Measurements from ENCODE around the gene NEUROD1.

NEUROD1 gene

GRCh38 chr2:181679544-181679979 lies 755 bp downstream of the NEUROD1 start:
- DNase-seq, result no peak

- no peak for DNase-seq
Measured at GRCh38 chr2:181678861-181679543, 1.3 kb downstream of the NEUROD1 start.

- no peak for DNase-seq
Measured at GRCh38 chr2:181677912-181678586, 2.3 kb downstream of the NEUROD1 start.

- no peak for DNase-seq
Measured at GRCh38 chr2:181675254-181675653, 5.1 kb downstream of the NEUROD1 start.

GRCh38 chr2:181674461-181674860 lies 5.9 kb downstream of the NEUROD1 start:
- DNase-seq, result peak; percentile 48 to 74

- no peak for DNase-seq
Measured at GRCh38 chr2:181673173-181673572, 7.1 kb downstream of the NEUROD1 start.

GRCh38 chr2:181672255-181673008 lies 7.9 kb downstream of the NEUROD1 start:
- DNase-seq, result no peak

- no peak for DNase-seq
Measured at GRCh38 chr2:181670632-181671031, 9.7 kb downstream of the NEUROD1 start.

- no peak for DNase-seq
Measured at GRCh38 chr2:181667234-181667633, 13.1 kb downstream of the NEUROD1 start.

GRCh38 chr2:181662287-181662686 lies 18.0 kb downstream of the NEUROD1 start:
- DNase-seq, result no peak

- DNase-seq, result no peak
Measured at GRCh38 chr2:181660181-181660580, 20.1 kb downstream of the NEUROD1 start.

- peak in 1 of 2 experiments; percentile 4 for DNase-seq
Measured at GRCh38 chr2:181658444-181658843, 21.9 kb downstream of the NEUROD1 start.

GRCh38 chr2:181657379-181657778 lies 22.9 kb downstream of the NEUROD1 start:
- peak; percentile 86 to 87 for DNase-seq

GRCh38 chr2:181656450-181657291 lies 23.6 kb downstream of the NEUROD1 start, which contains the start of gene CERKL:
Gene CERKL, minus strand, starts transcription at chr2:181657105. Its CDS starts 99 bp downstream, at chr2:181657006.
- peak in 1 of 2 experiments; percentile 65 for DNase-seq

GRCh38 chr2:181655519-181655918 lies 24.8 kb downstream of the NEUROD1 start:
- DNase-seq, result no peak

- DNase-seq, result no peak
Measured at GRCh38 chr2:181649436-181649979, 30.8 kb downstream of the NEUROD1 start.

GRCh38 chr2:181648478-181649155 lies 31.7 kb downstream of the NEUROD1 start:
- DNase-seq, result no peak

GRCh38 chr2:181646415-181646987 lies 33.8 kb downstream of the NEUROD1 start:
- DNase-seq, result no peak

GRCh38 chr2:181643151-181643550 lies 37.2 kb downstream of the NEUROD1 start:
- no peak for DNase-seq

- DNase-seq, result no peak
Measured at GRCh38 chr2:181642086-181642485, 38.2 kb downstream of the NEUROD1 start.

- no peak for DNase-seq
Measured at GRCh38 chr2:181639686-181640085, 40.6 kb downstream of the NEUROD1 start.
